ENCODE measurements around the gene VAMP5. TPM values are rescaled to one million over a fixed set of nuclear protein-coding genes. Genes with fewer than 3 reads are reported as not detected.

The VAMP5 gene
- total RNA-seq, 1 experiment from 2014 or later: 15.1 TPM

- peaks cover 33% of the 10 kb centered on the region for H3K36me3 Mint-ChIP-seq (ENCODE audit: insufficient read depth, unreplicated experiment)
- H3K9me3 ChIP-seq: no peaks in the 10 kb centered on the region
- H3K36me3 ChIP-seq (ENCODE audit: control insufficient read depth, insufficient read depth, low read length): peaks cover 11% of the 10 kb centered on the region
- no peak for TF ChIP-seq CTCF (IDR thresholded peaks at IDR 0.05; ENCODE audit: insufficient read depth in 1 of 2, low read depth in 1 of 2, low read length in 1 of 2, severe bottlenecking in 1 of 2, unreplicated experiment in 1 of 2)
- H3K4me3 ChIP-seq (ENCODE audit: low read depth, low read length): peak overlapping the region; percentile 92
- H3K27me3 ChIP-seq (replicated peaks; ENCODE audit: control insufficient read depth, insufficient read depth, low read length): no peaks in the 10 kb centered on the region
- POLR2A ChIA-PET: interaction anchor here (0.5 to 1.8 kb wide), 9 partner anchors 9 to 107 kb away, joined by 3 to 22 read pairs (median 12); partner anchors contain the start of genes C2orf68, GGCX, MAT2A and VAMP8
- intact Hi-C loops (cut with micrococcal nuclease; ENCODE audit: unreplicated experiment): no loop called here
- DNase-seq: no peak
- no peaks in the 10 kb centered on the region for H3K9me3 Mint-ChIP-seq (ENCODE audit: unreplicated experiment)
- peaks cover 14% of the 10 kb centered on the region for H3K4me1 ChIP-seq
- H3K4me3 Mint-ChIP-seq (ENCODE audit: unreplicated experiment): peak overlapping the region; percentile 97
- H3K4me1 Mint-ChIP-seq (ENCODE audit: low read depth, unreplicated experiment): peaks cover 15% of the 10 kb centered on the region
- no TSS peak for BruUV-seq (replicated peaks)
- H3K27ac Mint-ChIP-seq (ENCODE audit: unreplicated experiment): peak overlapping the region; percentile 83
- CTCF ChIA-PET: interaction anchor here (0.9 to 1.7 kb wide), 6 partner anchors 9 to 175 kb away, joined by 3 to 9 read pairs (median 5); partner anchors contain the start of gene GGCX
- no peaks in the 10 kb centered on the region for H3K27me3 Mint-ChIP-seq (ENCODE audit: insufficient read depth, unreplicated experiment)
Measured at GRCh38 chr2:85596026-85596333, 11.7 kb downstream of the VAMP5 start.

GRCh38 chr2:85596486-85597143, 12.4 kb downstream of the VAMP5 start:
- CTCF ChIA-PET: interaction anchor here (0.6 to 1.4 kb wide), 2 partner anchors 9 to 58 kb away, joined by 6 to 9 read pairs; partner anchors contain the start of gene MAT2A
- POLR2A ChIA-PET: interaction anchor here (1.1 to 1.8 kb wide), 3 partner anchors 9 to 36 kb away, joined by 8 to 22 read pairs (median 13); partner anchors contain the start of genes GGCX and VAMP8
- no peak for TF ChIP-seq CTCF (IDR thresholded peaks at IDR 0.05; ENCODE audit: insufficient read depth in 1 of 2, low read depth in 1 of 2, low read length in 1 of 2, severe bottlenecking in 1 of 2, unreplicated experiment in 1 of 2)
- peak overlapping the region; percentile 92 for H3K4me3 ChIP-seq (ENCODE audit: low read depth, low read length)
- no TSS peak for BruUV-seq (replicated peaks)
- H3K36me3 Mint-ChIP-seq (ENCODE audit: insufficient read depth, unreplicated experiment): peaks cover 33% of the 10 kb centered on the region
- H3K27ac Mint-ChIP-seq (ENCODE audit: unreplicated experiment): no peak overlapping the region
- peaks cover 16% of the 10 kb centered on the region for H3K4me1 Mint-ChIP-seq (ENCODE audit: low read depth, unreplicated experiment)
- H3K4me3 Mint-ChIP-seq (ENCODE audit: unreplicated experiment): peak overlapping the region; percentile 97
- no peaks in the 10 kb centered on the region for H3K27me3 ChIP-seq (replicated peaks; ENCODE audit: control insufficient read depth, insufficient read depth, low read length)
- peaks cover 11% of the 10 kb centered on the region for H3K36me3 ChIP-seq (ENCODE audit: control insufficient read depth, insufficient read depth, low read length)
- intact Hi-C loops (cut with micrococcal nuclease; ENCODE audit: unreplicated experiment): no loop called here
- H3K9me3 Mint-ChIP-seq (ENCODE audit: unreplicated experiment): no peaks in the 10 kb centered on the region
- no peaks in the 10 kb centered on the region for H3K27me3 Mint-ChIP-seq (ENCODE audit: insufficient read depth, unreplicated experiment)
- H3K9me3 ChIP-seq: no peaks in the 10 kb centered on the region
- peaks cover 14% of the 10 kb centered on the region; the same call in 1 of the 2 replicates for H3K4me1 ChIP-seq
- no peak for DNase-seq

- Mint-ChIP-seq H3K36me3 (ENCODE audit: insufficient read depth, unreplicated experiment) (peaks cover 33% of the 10 kb centered on the region), H3K4me1 (ENCODE audit: low read depth, unreplicated experiment) (peaks cover 18% of the 10 kb centered on the region), H3K9me3 (ENCODE audit: unreplicated experiment) (no peaks in the 10 kb centered on the region), H3K4me3 (ENCODE audit: unreplicated experiment) (peak overlapping the region; percentile 97), H3K27me3 (ENCODE audit: insufficient read depth, unreplicated experiment) (no peaks in the 10 kb centered on the region), H3K27ac (ENCODE audit: unreplicated experiment) (no peak overlapping the region)
- no peak overlapping the region; the same call in 1 of the 2 replicates for H3K4me3 ChIP-seq (ENCODE audit: low read depth, low read length)
- peaks cover 11% of the 10 kb centered on the region for H3K36me3 ChIP-seq (ENCODE audit: control insufficient read depth, insufficient read depth, low read length)
- no peak for DNase-seq
- POLR2A ChIA-PET: interaction anchor here (0.6 to 1.1 kb wide), 2 partner anchors 13 to 36 kb away, joined by 4 to 8 read pairs; partner anchors contain the start of gene GGCX
- intact Hi-C loops (cut with micrococcal nuclease; ENCODE audit: unreplicated experiment): no loop called here
- BruUV-seq (replicated peaks): no TSS peak
- no peaks in the 10 kb centered on the region for H3K9me3 ChIP-seq
- CTCF ChIA-PET: interaction anchor here (0.6 to 0.7 kb wide), 2 partner anchors 12 to 58 kb away, joined by 6 to 9 read pairs; partner anchors contain the start of gene MAT2A
- H3K4me1 ChIP-seq: peaks cover 14% of the 10 kb centered on the region; the same call in 1 of the 2 replicates
- no peaks in the 10 kb centered on the region for H3K27me3 ChIP-seq (replicated peaks; ENCODE audit: control insufficient read depth, insufficient read depth, low read length)
- no peak for TF ChIP-seq CTCF (IDR thresholded peaks at IDR 0.05; ENCODE audit: insufficient read depth in 1 of 2, low read depth in 1 of 2, low read length in 1 of 2, severe bottlenecking in 1 of 2, unreplicated experiment in 1 of 2)
Measured at GRCh38 chr2:85597241-85597640, 13.0 kb downstream of the VAMP5 start.
